GM19395 (cell line): ENCODE results near the gene NEK9.
A peak's percentile ranks its signal among the peaks of the same experiment; 100 is the strongest.

Experiments used
- ATAC-seq: cut with Tn5 transposase; IDR thresholded peaks from one replicate; pipeline ENCODE4 v1.9.1; 2021; ENCODE audit warnings: mild to moderate bottlenecking, moderate library complexity; ENCODE audit not compliant: unreplicated experiment

NEK9 gene

GRCh38 chr14:75147423-75148071, 20.7 kb upstream of the NEK9 start:
- ATAC-seq = no peak

GRCh38 chr14:75144944-75145343, 18.1 kb upstream of the NEK9 start:
- ATAC-seq = no peak

GRCh38 chr14:75143761-75144527, 17.1 kb upstream of the NEK9 start:
- no peak for ATAC-seq

- ATAC-seq = no peak
Observed at GRCh38 chr14:75142494-75142893, 15.6 kb upstream of the NEK9 start.

- ATAC-seq = no peak
Observed at GRCh38 chr14:75141967-75142366, 15.1 kb upstream of the NEK9 start.

- ATAC-seq = no peak
Observed at GRCh38 chr14:75141062-75141461, 14.2 kb upstream of the NEK9 start.

GRCh38 chr14:75140620-75141019, 13.8 kb upstream of the NEK9 start:
- no peak for ATAC-seq

GRCh38 chr14:75139185-75139584, 12.3 kb upstream of the NEK9 start:
- ATAC-seq = no peak

GRCh38 chr14:75138492-75138891, 11.6 kb upstream of the NEK9 start:
- ATAC-seq = no peak

GRCh38 chr14:75134644-75135043, 7.8 kb upstream of the NEK9 start:
- no peak for ATAC-seq

GRCh38 chr14:75133597-75133996, 6.7 kb upstream of the NEK9 start:
- ATAC-seq = no peak

- no peak for ATAC-seq
Observed at GRCh38 chr14:75132382-75133086, 5.7 kb upstream of the NEK9 start.

- ATAC-seq = no peak
Observed at GRCh38 chr14:75128596-75128990, 1.7 kb upstream of the NEK9 start.

GRCh38 chr14:75127903-75128595, 1.2 kb upstream of the NEK9 start:
- no peak for ATAC-seq

GRCh38 chr14:75127474-75127820, 599 bp upstream of the NEK9 start:
- ATAC-seq = peak; percentile 14

- ATAC-seq = no peak
Observed at GRCh38 chr14:75126121-75126544, 715 bp downstream of the NEK9 start.

GRCh38 chr14:75125617-75126016, 1.2 kb downstream of the NEK9 start:
- ATAC-seq = no peak

- no peak for ATAC-seq
Observed at GRCh38 chr14:75123991-75124390, 2.9 kb downstream of the NEK9 start.

- ATAC-seq = no peak
Observed at GRCh38 chr14:75121552-75121951, 5.3 kb downstream of the NEK9 start.

- no peak for ATAC-seq
Observed at GRCh38 chr14:75120541-75121291, 6.1 kb downstream of the NEK9 start.

- ATAC-seq = no peak
Observed at GRCh38 chr14:75119056-75119455, 7.8 kb downstream of the NEK9 start.
